Breast epithelium (tissue), 4 donors: ENCODE results near the gene RANBP3L. TPM values are rescaled to one million over a fixed set of nuclear protein-coding genes. Genes with fewer than 3 reads are reported as not detected.

Experiments
- DNase-seq, 2 donors: peaks; one replicate each; pipeline ENCODE4 v3.0.0-alpha.2; 2019; ENCODE audit warnings: low spot score in 2 of 2
- H3K27ac ChIP-seq, 2 donors: fragments of 200-600 bp; sonication (generic) in 1 of 2; one replicate each; pipeline ENCODE4 v1.5.1; 2016 to 2019; ENCODE audit warnings: mild to moderate bottlenecking in 1 of 2
- H3K27me3 ChIP-seq, 2 donors: fragments of 200-600 bp; sonication (generic) in 1 of 2; one replicate each; pipeline versions ENCODE4 v1.5.1 to v1.6.0; 2017 to 2019; ENCODE audit warnings: control low read depth in 1 of 2, mild to moderate bottlenecking in 1 of 2
- H3K36me3 ChIP-seq: fragments of 200-600 bp; one replicate; pipeline ENCODE4 v1.5.1; 2019
- H3K4me1 ChIP-seq, 2 donors: fragments of 200-600 bp; sonication (generic); one replicate each; pipeline ENCODE4 v1.5.1; 2016 to 2019; ENCODE audit warnings: control low read depth in 1 of 2
- H3K4me3 ChIP-seq, 3 donors: fragments of 200-600 bp; sonication (generic); 1 replicate in 2 of 3; 2 replicates in 1 of 3; pipeline ENCODE4 v1.5.1; 2016 to 2019; ENCODE audit warnings: mild to moderate bottlenecking in 3 of 3, moderate library complexity in 2 of 3
- H3K9me3 ChIP-seq, 2 donors: fragments of 200-600 bp; sonication (generic) in 1 of 2; one replicate each; pipeline ENCODE4 v1.5.1; 2016 to 2019; ENCODE audit warnings: control low read depth in 1 of 2
- CTCF ChIP-seq, 3 donors: fragments of 450-650 bp; IDR thresholded peaks; one replicate each; pipeline ENCODE4 v1.5.1; 2016 to 2017; ENCODE audit warnings: antibody characterized with exemption in 3 of 3, mild to moderate bottlenecking in 3 of 3, moderate library complexity in 3 of 3
- POLR2A ChIP-seq: fragments of 450-650 bp; IDR thresholded peaks from one replicate; pipeline ENCODE4 v1.6.1; 2016; ENCODE audit warnings: antibody characterized with exemption, mild to moderate bottlenecking, moderate library complexity
- POLR2AphosphoS5 ChIP-seq, 3 donors: sonication (generic); formaldehyde crosslinking; IDR thresholded peaks; one replicate each; pipeline ENCODE4 v1.6.1; 2017; ENCODE audit warnings: antibody characterized with exemption in 3 of 3
- intact Hi-C: fragments of 100-400 bp; cut with DNase I; formaldehyde crosslinking; loops from one replicate; pipeline ENCODE4 v1.15.1; 2023; ENCODE audit warnings: low total_unique reads
- total RNA-seq, 3 donors: library from RNA; depleted of rRNA; stranded (reverse); fragments of >200 nt; gene quantifications; one replicate each; pipeline ENCODE4 v1.1.0, GENCODE V29; 2016

Gene RANBP3L
- total RNA-seq, 3 donors from 2014 or later: 2.3 to 22.2 (median 11.0) TPM

DNA sequence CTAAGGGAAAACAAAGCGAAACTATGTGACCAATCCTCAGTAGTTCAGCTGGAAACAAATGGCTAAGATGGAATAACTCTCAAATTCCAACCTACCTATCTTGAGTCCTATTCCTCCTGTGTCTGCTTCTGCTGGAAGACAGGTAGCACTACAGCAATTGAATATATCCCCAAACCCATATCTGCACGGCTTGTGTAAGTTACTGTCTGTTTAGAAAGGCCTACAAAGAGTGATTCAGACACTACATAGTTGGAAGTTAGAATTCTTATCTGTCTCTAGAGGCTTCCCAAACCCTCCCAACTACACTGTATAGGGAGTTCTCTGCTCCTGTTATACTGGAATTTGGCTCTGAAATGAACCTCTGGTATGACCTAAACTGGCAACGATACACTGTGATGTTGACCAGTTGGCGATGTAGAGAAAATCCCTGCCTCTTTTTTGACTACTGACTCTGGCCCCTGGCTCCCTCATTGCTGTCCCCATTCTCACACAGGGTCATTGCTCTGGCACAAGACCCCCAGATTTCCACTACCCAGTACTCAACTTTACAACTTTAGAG is 37.4 kb downstream of the RANBP3L start:
- no peaks in the 10 kb centered on the region for H3K4me1 ChIP-seq
- intact Hi-C loops: no loop called here

GRCh38 chr5:36261186-36261585 is 40.5 kb downstream of the RANBP3L start:
- Histone ChIP-seq H3K9me3 (no peaks in the 10 kb centered on the region), H3K4me1 (no peaks in the 10 kb centered on the region), H3K27me3 (no peaks in the 10 kb centered on the region), H3K36me3 (no peaks in the 10 kb centered on the region), H3K27ac (no peak overlapping the region), H3K4me3 (no peak overlapping the region)
- intact Hi-C loops: no loop called here
- DNase-seq: no peak
- TF ChIP-seq POLR2A: no peak
- TF ChIP-seq POLR2AphosphoS5 (IDR thresholded peaks at IDR 0.05): no peak
- TF ChIP-seq CTCF (IDR thresholded peaks at IDR 0.05): no peak

More for the DNA sequence above, 37.4 kb downstream of the RANBP3L start:
- Histone ChIP-seq H3K4me3 (no peak overlapping the region), H3K27me3 (no peaks in the 10 kb centered on the region), H3K9me3 (no peaks in the 10 kb centered on the region), H3K36me3 (no peaks in the 10 kb centered on the region), H3K27ac (no peak overlapping the region)
- DNase-seq: no peak
- TF ChIP-seq POLR2AphosphoS5 (IDR thresholded peaks at IDR 0.05): no peak
- no peak for TF ChIP-seq POLR2A
- no peak for TF ChIP-seq CTCF (IDR thresholded peaks at IDR 0.05)

GRCh38 chr5:36253575-36253974 is 48.1 kb downstream of the RANBP3L start:
- no peaks in the 10 kb centered on the region for H3K9me3 ChIP-seq

GRCh38 chr5:36252722-36253365 is 48.9 kb downstream of the RANBP3L start:
- intact Hi-C loops: no loop called here
- DNase-seq: no peak
- no peaks in the 10 kb centered on the region for H3K27me3 ChIP-seq
- no peaks in the 10 kb centered on the region for H3K36me3 ChIP-seq
- H3K4me3 ChIP-seq: no peak overlapping the region
- H3K9me3 ChIP-seq: no peaks in the 10 kb centered on the region
- H3K4me1 ChIP-seq: no peaks in the 10 kb centered on the region
- no peak overlapping the region for H3K27ac ChIP-seq
- TF ChIP-seq POLR2AphosphoS5 (IDR thresholded peaks at IDR 0.05): no peak
- no peak for TF ChIP-seq POLR2A

More at GRCh38 chr5:36253575-36253974, 48.1 kb downstream of the RANBP3L start:
- Histone ChIP-seq H3K36me3 (no peaks in the 10 kb centered on the region), H3K4me1 (no peaks in the 10 kb centered on the region), H3K27ac (no peak overlapping the region), H3K27me3 (no peaks in the 10 kb centered on the region), H3K4me3 (no peak overlapping the region)
- intact Hi-C loops: no loop called here
- no peak for DNase-seq
- TF ChIP-seq CTCF (IDR thresholded peaks at IDR 0.05) (no peak), POLR2AphosphoS5 (IDR thresholded peaks at IDR 0.05) (no peak), POLR2A (no peak)

DNA sequence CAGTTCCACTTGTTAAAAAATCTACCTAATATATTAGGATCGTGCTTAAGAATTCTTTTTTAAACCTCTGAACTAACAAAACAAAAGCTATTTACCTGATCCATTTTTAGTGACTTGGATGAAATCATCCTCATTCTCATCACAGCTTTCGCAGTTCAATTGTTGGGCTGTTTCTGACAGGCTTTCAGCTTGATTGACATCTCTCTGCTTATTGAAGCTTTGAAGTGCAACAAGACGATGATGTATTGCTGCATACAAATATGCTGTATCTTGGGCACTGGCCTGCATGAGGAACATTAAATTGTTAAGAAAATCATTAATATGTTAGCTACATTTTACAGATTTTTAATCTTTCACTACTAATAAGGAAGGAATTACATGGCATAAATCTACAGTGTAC is 50.5 kb downstream of the RANBP3L start:
- no peaks in the 10 kb centered on the region for H3K9me3 ChIP-seq
- no peaks in the 10 kb centered on the region for H3K4me1 ChIP-seq
- no peaks in the 10 kb centered on the region for H3K27me3 ChIP-seq
- TF ChIP-seq POLR2AphosphoS5 (IDR thresholded peaks at IDR 0.05) (no peak), CTCF (IDR thresholded peaks at IDR 0.05) (no peak), POLR2A (no peak)
- H3K36me3 ChIP-seq: no peaks in the 10 kb centered on the region
- no peak for DNase-seq
- intact Hi-C loops: no loop called here
- no peak overlapping the region for H3K27ac ChIP-seq
- no peak overlapping the region for H3K4me3 ChIP-seq
